Gastroesophageal sphincter (tissue), 3 donors: Measurements from ENCODE around the gene MLLT3.

Experiments
- CTCF ChIP-seq, 4 experiments: fragments of 200-600 bp in 2 of 4; fragments of 450-650 bp in 2 of 4; sonication (generic) in 1 of 4; IDR thresholded peaks; one replicate each; pipeline ENCODE4 v1.5.1; 2017 to 2019; ENCODE audit warnings: antibody characterized with exemption in 4 of 4, mild to moderate bottlenecking in 2 of 4, moderate library complexity in 2 of 4
- EP300 ChIP-seq: sonication (generic); formaldehyde crosslinking; IDR thresholded peaks from one replicate; pipeline ENCODE4 v1.6.1; 2017; ENCODE audit warnings: antibody characterized with exemption, mild to moderate bottlenecking
- POLR2A ChIP-seq, 2 donors: fragments of 450-650 bp; IDR thresholded peaks; one replicate each; pipeline ENCODE4 v1.6.1; 2017; ENCODE audit warnings: antibody characterized with exemption in 2 of 2, mild to moderate bottlenecking in 2 of 2, moderate library complexity in 1 of 2
- POLR2AphosphoS5 ChIP-seq: sonication (generic); formaldehyde crosslinking; IDR thresholded peaks from one replicate; pipeline ENCODE4 v1.6.1; 2017; ENCODE audit warnings: antibody characterized with exemption

GRCh38 chr9:20524776-20525175 is 97.5 kb downstream of the MLLT3 start:
- TF ChIP-seq CTCF (IDR thresholded peaks at IDR 0.05) (no peak), POLR2A (IDR thresholded peaks at IDR 0.05) (no peak), POLR2AphosphoS5 (no peak), EP300 (no peak)
